ENCODE results near the gene AFMID. TPM values are rescaled to one million over a fixed set of nuclear protein-coding genes. Genes with fewer than 3 reads are reported as not detected.
"Not testable (repeated sequence)": the region's sequence is repeated elsewhere in the genome, so short reads cannot be mapped to it uniquely, and the experiment has no call there.

AFMID gene
- 1 to 10 TPM in 4 of 6 donors, under 1 TPM in 1, not detected in 1; 0.53 to 4.6 (median 2.1) TPM for polyA plus RNA-seq (ENCODE audit: low read depth in 6 of 6)

GRCh38 chr17:78186692-78187595, at the start of gene AFMID, which contains the start of gene TK1:
Gene AFMID, plus strand, starts transcription at chr17:78187362. Its CDS starts 9 bp downstream, at chr17:78187371.
Gene TK1, minus strand, starts transcription at chr17:78187052. Its CDS starts 58 bp downstream, at chr17:78186994.
- no peaks in the 10 kb centered on the region for H3K9me3 Mint-ChIP-seq
- peak within 1 kb of the TSS; percentile 81 to 97 (median 89) for H3K4me3 Mint-ChIP-seq
- H3K36me3 Mint-ChIP-seq: no peaks in the 10 kb centered on the region
- H3K27ac Mint-ChIP-seq: peak within 1 kb of the TSS; percentile 39 to 97 (median 72)
- no peaks in the 10 kb centered on the region for H3K27me3 Mint-ChIP-seq
- peaks cover 14 to 17% (median 14%) of the 10 kb centered on the region in 3 donors for H3K4me1 Mint-ChIP-seq
- peak; percentile 75 for DNase-seq
- ATAC-seq (ENCODE audit: low read depth in 2 of 2): peak; percentile 88 to 89

GRCh38 chr17:78137392-78138203, 49.6 kb upstream of the AFMID start:
- Mint-ChIP-seq H3K4me3 (peak overlapping the region in 6 of 8 donors; percentile 22 to 75 (median 53)), H3K36me3 (peaks cover 8 to 12% of the 10 kb centered on the region in 2 donors), H3K27me3 (no peaks in the 10 kb centered on the region), H3K27ac (peak overlapping the region; percentile 68 to 99 (median 83)), H3K4me1 (peaks cover 76 to 89% (median 87%) of the 10 kb centered on the region in 3 donors), H3K9me3 (no peaks in the 10 kb centered on the region)
- ATAC-seq (ENCODE audit: low read depth in 2 of 2) (peak in 1 of 2 donors; percentile 15), DNase-seq (peak; percentile 37)

- peaks cover 75 to 89% (median 87%) of the 10 kb centered on the region in 3 donors for H3K4me1 Mint-ChIP-seq
- ATAC-seq (ENCODE audit: low read depth in 2 of 2) (no peak), DNase-seq (no peak)
- peaks cover 8 to 13% of the 10 kb centered on the region in 2 donors for H3K36me3 Mint-ChIP-seq
- no peaks in the 10 kb centered on the region for H3K27me3 Mint-ChIP-seq
- no peaks in the 10 kb centered on the region for H3K9me3 Mint-ChIP-seq
- peak overlapping the region in 5 of 8 donors; percentile 18 to 71 (median 53) for H3K4me3 Mint-ChIP-seq
- peak overlapping the region; percentile 67 to 99 (median 89) for H3K27ac Mint-ChIP-seq
Observed at GRCh38 chr17:78138204-78139060, 48.7 kb upstream of the AFMID start.

- Mint-ChIP-seq H3K4me3 (peak overlapping the region in 6 of 8 donors; percentile 13 to 77 (median 45)), H3K27ac (peak overlapping the region in 5 of 6 donors; percentile 91 to 99 (median 95)), H3K4me1 (peaks cover 73 to 88% (median 87%) of the 10 kb centered on the region in 3 donors)
- not testable (repeated sequence) for H3K36me3 Mint-ChIP-seq; ATAC-seq (ENCODE audit: low read depth in 2 of 2); H3K9me3 Mint-ChIP-seq; H3K27me3 Mint-ChIP-seq; DNase-seq
Observed at GRCh38 chr17:78139861-78140168, 47.3 kb upstream of the AFMID start.

GRCh38 chr17:78140169-78141051, 46.8 kb upstream of the AFMID start:
- H3K9me3 Mint-ChIP-seq: no peaks in the 10 kb centered on the region
- H3K4me1 Mint-ChIP-seq: peaks cover 70 to 88% (median 88%) of the 10 kb centered on the region in 3 donors
- no peaks in the 10 kb centered on the region for H3K27me3 Mint-ChIP-seq

GRCh38 chr17:78141437-78142118, 45.6 kb upstream of the AFMID start:
- ATAC-seq (ENCODE audit: low read depth in 2 of 2): no peak
- H3K9me3 Mint-ChIP-seq: no peaks in the 10 kb centered on the region
- no peak for DNase-seq
- H3K4me3 Mint-ChIP-seq: peak overlapping the region in 3 of 8 donors; percentile 1 to 38 (median 15)
- peaks cover 68 to 86% (median 85%) of the 10 kb centered on the region in 3 donors for H3K4me1 Mint-ChIP-seq
- peak overlapping the region in 4 of 6 donors; percentile 74 to 99 (median 90) for H3K27ac Mint-ChIP-seq
- H3K27me3 Mint-ChIP-seq: no peaks in the 10 kb centered on the region
- peaks cover 0 to 4% of the 10 kb centered on the region in 2 donors for H3K36me3 Mint-ChIP-seq

More at GRCh38 chr17:78140169-78141051, 46.8 kb upstream of the AFMID start:
- ATAC-seq (ENCODE audit: low read depth in 2 of 2) (peak; percentile 84 to 86), DNase-seq (peak; percentile 91)
- peaks cover 5 to 8% of the 10 kb centered on the region in 2 donors for H3K36me3 Mint-ChIP-seq
- peak overlapping the region; percentile 86 to 99 (median 93) for H3K27ac Mint-ChIP-seq
- H3K4me3 Mint-ChIP-seq: peak overlapping the region; percentile 7 to 82 (median 52)

- peak overlapping the region in 5 of 6 donors; percentile 30 to 99 (median 87) for H3K27ac Mint-ChIP-seq
- H3K36me3 Mint-ChIP-seq: peaks cover 0 to 4% of the 10 kb centered on the region in 2 donors
- no peaks in the 10 kb centered on the region for H3K9me3 Mint-ChIP-seq
- ATAC-seq (ENCODE audit: low read depth in 2 of 2) (no peak), DNase-seq (no peak)
- peaks cover 68 to 86% (median 86%) of the 10 kb centered on the region in 3 donors for H3K4me1 Mint-ChIP-seq
- H3K27me3 Mint-ChIP-seq: no peaks in the 10 kb centered on the region
- H3K4me3 Mint-ChIP-seq: peak overlapping the region in 4 of 8 donors; percentile 39 to 66 (median 52)
Observed at GRCh38 chr17:78142119-78142861, 44.9 kb upstream of the AFMID start.

GRCh38 chr17:78143214-78144146, 43.7 kb upstream of the AFMID start:
- Mint-ChIP-seq H3K4me3 (peak overlapping the region in 4 of 8 donors; percentile 59 to 80 (median 66)), H3K9me3 (peaks cover 0 to 2% (median 0%) of the 10 kb centered on the region in 7 donors), H3K27ac (peak overlapping the region in 5 of 6 donors; percentile 81 to 99 (median 88)), H3K27me3 (no peaks in the 10 kb centered on the region), H3K4me1 (peaks cover 65 to 86% (median 86%) of the 10 kb centered on the region in 3 donors), H3K36me3 (peaks cover 0 to 4% of the 10 kb centered on the region in 2 donors)
- ATAC-seq (ENCODE audit: low read depth in 2 of 2) (no peak), DNase-seq (no peak)

- Mint-ChIP-seq H3K36me3 (peaks cover 0 to 4% of the 10 kb centered on the region in 2 donors), H3K4me1 (peaks cover 62 to 84% (median 84%) of the 10 kb centered on the region in 3 donors), H3K4me3 (peak overlapping the region in 6 of 8 donors; percentile 47 to 80 (median 60)), H3K9me3 (peaks cover 0 to 3% (median 0%) of the 10 kb centered on the region in 7 donors), H3K27me3 (no peaks in the 10 kb centered on the region), H3K27ac (peak overlapping the region; percentile 84 to 99 (median 92))
- ATAC-seq (ENCODE audit: low read depth in 2 of 2): no peak
- DNase-seq: no peak
Observed at GRCh38 chr17:78144147-78144719, 42.9 kb upstream of the AFMID start.
